Fibroblast of mammary gland (primary cell): ENCODE data around the gene STXBP6.
"Not testable (repeated sequence)": the region's sequence is repeated elsewhere in the genome, so short reads cannot be mapped to it uniquely, and the experiment has no call there.

Experiments used
- DNase-seq: peaks from one replicate; pipeline ENCODE4 v3.0.0-alpha.2; 2010; ENCODE audit warnings: low read depth
- H3K4me3 ChIP-seq: 2 replicates; pipeline ENCODE4 v1.5.1; 2011; ENCODE audit warnings: low read depth, mild to moderate bottlenecking, low read length, moderate library complexity; ENCODE audit not compliant: control insufficient read depth
- TF ChIP-seq, protein P1 (sequence below): conservative IDR thresholded peaks from 2 replicates; pipeline ENCODE4 v1.5.1; 2011; ENCODE audit warnings: low read depth, low read length, inconsistent platforms; ENCODE audit not compliant: control insufficient read depth, insufficient read depth

Gene STXBP6

DNA sequence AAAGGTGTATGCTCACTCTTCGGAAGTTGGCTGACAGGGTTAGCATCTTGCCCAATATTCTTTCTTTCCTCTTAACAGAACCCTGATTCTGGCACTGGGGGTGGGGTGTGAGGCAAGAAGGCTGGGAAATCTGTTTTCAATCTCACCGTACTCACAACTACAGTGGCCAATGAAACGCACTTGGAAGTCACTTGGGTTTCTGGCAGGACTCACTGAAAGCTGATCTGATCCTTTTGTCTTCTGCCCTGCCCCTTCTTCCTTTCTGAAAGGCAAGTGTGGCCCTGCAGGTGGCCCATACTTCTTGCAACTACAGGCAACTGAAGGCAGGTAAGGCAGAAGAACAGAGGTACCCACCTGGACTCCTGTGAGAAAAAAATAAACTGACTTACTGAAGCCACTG, 106.9 kb downstream of the STXBP6 start:
- DNase-seq: peak; percentile 77
- H3K4me3 ChIP-seq: no peak overlapping the region
- TF ChIP-seq, protein P1, sequence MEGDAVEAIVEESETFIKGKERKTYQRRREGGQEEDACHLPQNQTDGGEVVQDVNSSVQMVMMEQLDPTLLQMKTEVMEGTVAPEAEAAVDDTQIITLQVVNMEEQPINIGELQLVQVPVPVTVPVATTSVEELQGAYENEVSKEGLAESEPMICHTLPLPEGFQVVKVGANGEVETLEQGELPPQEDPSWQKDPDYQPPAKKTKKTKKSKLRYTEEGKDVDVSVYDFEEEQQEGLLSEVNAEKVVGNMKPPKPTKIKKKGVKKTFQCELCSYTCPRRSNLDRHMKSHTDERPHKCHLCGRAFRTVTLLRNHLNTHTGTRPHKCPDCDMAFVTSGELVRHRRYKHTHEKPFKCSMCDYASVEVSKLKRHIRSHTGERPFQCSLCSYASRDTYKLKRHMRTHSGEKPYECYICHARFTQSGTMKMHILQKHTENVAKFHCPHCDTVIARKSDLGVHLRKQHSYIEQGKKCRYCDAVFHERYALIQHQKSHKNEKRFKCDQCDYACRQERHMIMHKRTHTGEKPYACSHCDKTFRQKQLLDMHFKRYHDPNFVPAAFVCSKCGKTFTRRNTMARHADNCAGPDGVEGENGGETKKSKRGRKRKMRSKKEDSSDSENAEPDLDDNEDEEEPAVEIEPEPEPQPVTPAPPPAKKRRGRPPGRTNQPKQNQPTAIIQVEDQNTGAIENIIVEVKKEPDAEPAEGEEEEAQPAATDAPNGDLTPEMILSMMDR: no peak

DNA sequence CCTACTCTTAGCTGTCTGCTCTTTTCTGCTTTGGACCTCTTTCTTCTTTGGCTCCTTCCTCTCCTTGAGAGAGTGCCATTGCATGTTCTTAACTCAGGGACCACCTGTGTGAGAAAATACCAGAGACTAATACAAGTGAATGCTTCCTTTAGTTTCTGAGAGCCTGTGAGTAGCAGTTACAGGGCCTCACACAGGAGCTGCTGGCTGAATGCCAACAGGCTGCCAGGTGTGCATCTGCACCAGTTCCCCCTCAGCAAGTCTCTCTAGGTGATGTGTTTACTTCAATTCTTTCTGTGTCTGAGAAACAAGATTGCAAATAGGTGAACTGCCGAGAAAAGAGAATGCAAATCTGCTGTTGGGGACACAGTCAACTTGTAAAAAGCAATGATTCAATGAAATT, 108.2 kb downstream of the STXBP6 start:
- TF ChIP-seq, protein P1: no peak
- DNase-seq: no peak

DNA sequence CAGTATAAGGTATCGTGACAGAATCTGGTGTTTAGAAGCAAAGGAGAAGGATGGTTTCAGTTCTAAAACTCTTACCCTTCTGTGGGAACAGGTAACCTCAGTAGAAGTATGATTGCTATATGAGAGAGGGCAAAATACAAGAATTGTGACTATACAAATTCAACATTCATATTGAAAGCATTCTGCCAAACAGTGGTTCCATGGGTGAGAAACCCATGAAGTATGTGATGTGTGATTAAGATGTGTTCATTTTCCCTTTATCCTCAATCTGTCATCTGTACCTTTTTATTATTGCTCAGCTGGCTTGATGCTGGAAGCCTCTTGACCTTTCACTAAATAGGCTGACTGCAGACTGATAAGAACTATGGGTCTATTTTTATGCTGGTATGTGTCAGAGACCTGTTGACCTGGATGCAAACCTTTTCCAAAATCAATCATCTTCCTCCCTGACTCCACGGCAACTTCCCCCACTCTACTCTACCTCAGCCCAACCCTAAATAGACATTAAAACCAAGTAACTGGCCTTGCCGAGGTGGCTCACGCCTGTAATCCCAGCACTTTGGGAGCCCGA, 109.6 kb downstream of the STXBP6 start:
- TF ChIP-seq, protein P1: no peak

More for the DNA sequence above, 108.2 kb downstream of the STXBP6 start:
- no peak overlapping the region for H3K4me3 ChIP-seq

DNA sequence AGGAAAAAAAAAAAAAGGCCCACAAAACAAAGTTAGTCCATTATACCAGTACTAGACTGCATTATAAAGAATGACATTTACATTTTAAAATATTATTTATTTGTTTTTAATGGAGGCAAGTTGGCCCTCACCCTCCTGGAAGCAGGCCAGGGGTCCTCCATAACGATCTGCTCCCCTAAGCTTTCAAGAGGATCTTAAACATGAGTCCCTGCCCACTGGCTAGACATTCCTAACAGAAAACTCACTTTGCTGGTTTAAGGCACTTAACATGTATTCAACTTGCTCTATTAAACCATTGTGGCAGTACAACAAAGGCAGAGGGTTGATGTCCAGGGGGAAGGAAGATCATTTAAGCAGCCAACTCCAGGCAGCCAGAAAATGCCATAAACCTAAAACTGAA, 111.4 kb downstream of the STXBP6 start:
- H3K4me3 ChIP-seq: no peak overlapping the region
- no peak for DNase-seq
- TF ChIP-seq, protein P1: no peak

More for the DNA sequence above, 109.6 kb downstream of the STXBP6 start:
- DNase-seq: no peak
- no peak overlapping the region for H3K4me3 ChIP-seq

DNA sequence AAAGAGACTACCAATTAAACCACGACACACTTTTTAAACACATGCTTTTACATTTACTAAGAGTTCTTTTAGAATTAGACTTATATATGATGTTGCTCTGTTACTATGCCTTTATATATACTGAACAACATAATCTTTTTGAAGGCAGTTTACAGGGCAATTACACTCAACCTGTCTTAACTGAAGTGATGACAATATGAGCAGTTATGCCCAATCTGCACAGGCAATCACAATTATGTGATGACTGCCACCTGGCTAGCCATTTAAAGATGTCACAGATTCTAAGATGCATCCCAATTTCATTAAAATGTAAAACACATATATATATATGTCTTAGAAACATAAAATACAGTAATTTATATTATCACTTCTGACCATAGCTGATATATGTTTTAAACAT, 112.6 kb downstream of the STXBP6 start:
- H3K4me3 ChIP-seq: no peak overlapping the region
- TF ChIP-seq, protein P1: no peak
- DNase-seq: no peak

DNA sequence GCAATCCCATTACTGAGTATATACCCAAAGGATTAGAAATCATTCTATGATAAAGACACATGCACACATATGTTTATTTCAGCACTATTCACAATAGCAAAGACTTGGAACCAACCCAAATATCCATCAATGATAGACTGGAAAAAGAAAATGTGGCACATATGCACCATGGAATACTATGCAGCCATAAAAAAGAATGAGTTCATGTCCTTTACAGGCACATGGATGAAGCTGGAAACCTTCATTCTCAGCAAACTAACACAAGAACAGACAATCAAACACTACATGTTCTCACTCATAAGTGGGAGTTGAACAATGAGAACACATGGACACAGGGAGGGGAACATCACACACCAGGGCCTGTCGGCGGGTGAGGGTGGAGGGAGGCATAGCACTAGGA, 113.2 kb downstream of the STXBP6 start:
- DNase-seq: not testable (repeated sequence)

DNA sequence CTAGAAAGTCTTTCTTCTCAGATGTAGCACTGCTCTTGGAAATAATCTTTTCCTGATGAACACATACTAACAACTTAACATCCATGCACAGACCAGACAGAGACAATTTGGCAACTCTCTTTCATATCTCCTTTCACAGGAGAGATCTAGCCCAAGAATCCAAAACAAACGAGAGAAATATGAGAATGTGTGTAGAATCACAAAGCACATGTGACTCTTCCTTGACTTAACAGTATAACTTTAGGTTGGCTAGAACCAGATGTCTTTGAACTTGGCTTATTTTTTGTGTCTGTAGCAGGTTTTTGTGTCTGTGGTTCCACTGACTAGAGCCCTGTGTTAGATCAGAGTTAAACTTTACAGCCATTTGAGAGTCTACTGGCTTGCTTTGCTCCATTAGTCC, 114.2 kb downstream of the STXBP6 start:
- H3K4me3 ChIP-seq: no peak overlapping the region
- TF ChIP-seq, protein P1: no peak
- no peak for DNase-seq

More for the DNA sequence above, 113.2 kb downstream of the STXBP6 start:
- not testable (repeated sequence) for H3K4me3 ChIP-seq
